Keratinocyte (primary cell): ENCODE results near the gene HS3ST3A1. TPM values are rescaled to one million over a fixed set of nuclear protein-coding genes. Genes with fewer than 3 reads are reported as not detected.

Source experiments
- DNase-seq: peaks from one replicate; pipeline ENCODE4 v3.0.0-alpha.2; 2011; ENCODE audit warnings: low read depth, missing footprints, low spot score
- FAIRE-seq: peaks from 2 replicates; lab custom pipeline; 2011; peaks lifted over from hg19 to GRCh38; lab: Jason Lieb, UNC
- H2AFZ ChIP-seq: 2 replicates; pipeline ENCODE4 v1.6.0; 2012; ENCODE audit warnings: low read length, control low read depth, inconsistent platforms; ENCODE audit not compliant: control insufficient read depth
- H3K27ac ChIP-seq: 2 replicates; pipeline ENCODE4 v1.5.1; 2011; ENCODE audit warnings: low read length; ENCODE audit not compliant: control insufficient read depth, insufficient read depth
- H3K27me3 ChIP-seq: 3 replicates; pipeline ENCODE4 v1.6.0; 2011; ENCODE audit warnings: low read length; ENCODE audit not compliant: control insufficient read depth, insufficient read depth; ENCODE audit errors: extremely low read depth
- H3K36me3 ChIP-seq, 2 experiments: 2 replicates in 1 of 2; 3 replicates in 1 of 2; pipeline ENCODE4 v1.5.1; 2011; ENCODE audit warnings: low read length in 2 of 2, mild to moderate bottlenecking in 1 of 2; ENCODE audit not compliant: control insufficient read depth in 2 of 2, insufficient read depth in 2 of 2; ENCODE audit errors: extremely low read depth in 1 of 2
- H3K4me1 ChIP-seq: 3 replicates; pipeline ENCODE4 v1.5.1; 2011; ENCODE audit warnings: low read length; ENCODE audit not compliant: control insufficient read depth, insufficient read depth; ENCODE audit errors: extremely low read depth
- H3K4me2 ChIP-seq: 3 replicates; pipeline ENCODE4 v1.6.0; 2011; ENCODE audit warnings: low read depth, low read length; ENCODE audit not compliant: control insufficient read depth, insufficient read depth; ENCODE audit errors: extremely low read depth
- H3K4me3 ChIP-seq, 3 experiments: fragments of 200-600 bp in 1 of 3; sonication (generic) in 1 of 3; 2 replicates in 2 of 3; 3 replicates in 1 of 3; pipeline ENCODE4 v1.5.1; 2011 to 2016; ENCODE audit warnings: low read length in 3 of 3, mild to moderate bottlenecking in 3 of 3, control low read depth in 2 of 3, inconsistent platforms in 1 of 3, low read depth in 1 of 3, mixed read lengths in 1 of 3, mixed run types in 1 of 3, moderate library complexity in 1 of 3; ENCODE audit not compliant: control insufficient read depth in 2 of 3, insufficient read depth in 2 of 3; ENCODE audit errors: extremely low read depth in 1 of 3
- H3K79me2 ChIP-seq: 2 replicates; pipeline ENCODE4 v1.6.0; 2012; ENCODE audit warnings: low read length; ENCODE audit not compliant: control insufficient read depth, insufficient read depth
- H3K9ac ChIP-seq: 3 replicates; pipeline ENCODE4 v1.6.0; 2011; ENCODE audit warnings: low read length; ENCODE audit not compliant: control insufficient read depth, insufficient read depth; ENCODE audit errors: extremely low read depth
- H3K9me1 ChIP-seq: 3 replicates; pipeline ENCODE4 v1.6.0; 2011; ENCODE audit warnings: low read length; ENCODE audit not compliant: control insufficient read depth, insufficient read depth; ENCODE audit errors: extremely low read depth
- H3K9me3 ChIP-seq: 2 replicates; pipeline ENCODE4 v1.5.1; 2012; ENCODE audit warnings: low read depth, low read length; ENCODE audit not compliant: control insufficient read depth
- H4K20me1 ChIP-seq: 3 replicates; pipeline ENCODE4 v1.6.0; 2011; ENCODE audit warnings: low read length; ENCODE audit not compliant: control insufficient read depth, insufficient read depth; ENCODE audit errors: extremely low read depth
- EZH2 ChIP-seq: IDR thresholded peaks from one replicate; pipeline ENCODE4 v1.6.1; 2012; ENCODE audit warnings: inconsistent platforms, mild to moderate bottlenecking, low read length, moderate library complexity
- dilution Hi-C: fragments of 300-500 bp; cut with MboI; formaldehyde crosslinking; loops from one replicate; pipeline ENCODE4 v1.7.0; 2020; ENCODE audit warnings: low sequenced_read_pairs; ENCODE audit not compliant: extremely low pct_ligation_motif_present
- polyA plus RNA-seq, 5 experiments: library from polyadenylated mRNA; depleted of rRNA in 3 of 5; stranded (reverse) in 3 of 5; stranded (forward) in 1 of 5; unstranded in 1 of 5; fragments of >200 nt; gene quantifications; 1 replicate in 1 of 5; 2 replicates in 3 of 5; 3 replicates in 1 of 5; pipeline versions ENCODE4 v1.2.1 to v1.2.3, GENCODE V29; 2011 to 2012; ENCODE audit warnings: missing spikeins in 2 of 5, low read depth in 1 of 5, low replicate concordance in 1 of 5
- TF ChIP-seq, protein P1 (sequence below), 3 experiments: IDR thresholded peaks in 1 of 3; conservative IDR thresholded peaks in 1 of 3; optimal IDR thresholded peaks in 1 of 3; 2 replicates in 2 of 3; 3 replicates in 1 of 3; pipeline versions ENCODE3 to v1.5.1; 2011; ENCODE audit warnings: low read length in 3 of 3, mild to moderate bottlenecking in 3 of 3, moderate library complexity in 2 of 3, control low read depth in 1 of 3, inconsistent platforms in 1 of 3; ENCODE audit not compliant: insufficient read depth in 2 of 3; ENCODE audit errors: extremely low read depth in 1 of 3

The HS3ST3A1 gene
- polyA plus RNA-seq, 1 donor (not counting 4 experiments of a cell fraction or from before 2014, with no cell fraction given): 0.04 TPM

GRCh38 chr17:13542636-13543035 lies 59.1 kb downstream of the HS3ST3A1 start:
- Histone ChIP-seq H3K9ac (no peak overlapping the region), H3K4me2 (no peak overlapping the region), H3K27me3 (no peaks in the 10 kb centered on the region), H3K36me3 (no peaks in the 10 kb centered on the region), H3K4me3 (no peak overlapping the region), H4K20me1 (no peaks in the 10 kb centered on the region), H3K27ac (no peak overlapping the region), H2AFZ (no peak overlapping the region), H3K9me1 (no peaks in the 10 kb centered on the region), H3K4me1 (no peaks in the 10 kb centered on the region), H3K79me2 (no peaks in the 10 kb centered on the region), H3K9me3 (no peaks in the 10 kb centered on the region)
- TF ChIP-seq EZH2: no peak
- FAIRE-seq: no peak
- DNase-seq: no peak
- dilution Hi-C loops: loop anchor here (25.0 kb wide), 1 partner anchor 105 kb away; no protein-coding TSS in a partner anchor

DNA sequence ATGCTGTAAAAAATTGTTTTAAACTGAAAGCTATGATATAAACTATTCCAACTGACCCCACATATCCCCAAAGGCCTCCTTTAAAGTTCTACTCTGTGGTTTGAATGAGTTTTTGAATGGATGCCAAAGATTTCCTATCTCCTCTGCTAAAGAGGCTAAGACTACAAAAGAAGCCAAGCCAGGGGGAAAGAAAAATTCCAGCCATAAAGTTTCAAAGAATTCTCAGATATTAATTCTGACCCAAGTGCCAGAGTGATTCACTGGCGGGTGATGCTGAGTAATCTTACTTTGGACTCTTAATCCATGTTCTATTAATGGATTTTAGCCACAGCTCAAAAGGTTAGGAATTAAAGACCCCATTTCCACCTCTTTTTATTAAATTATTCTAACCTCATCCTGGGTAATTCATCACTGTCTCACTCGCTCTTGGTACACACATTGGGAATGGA lies 60.7 kb downstream of the HS3ST3A1 start:
- Histone ChIP-seq H3K9me3 (no peaks in the 10 kb centered on the region), H3K9me1 (no peaks in the 10 kb centered on the region), H3K36me3 (no peaks in the 10 kb centered on the region), H3K79me2 (no peaks in the 10 kb centered on the region), H2AFZ (no peak overlapping the region), H3K4me3 (no peak overlapping the region), H3K27me3 (no peaks in the 10 kb centered on the region), H3K4me1 (no peaks in the 10 kb centered on the region), H4K20me1 (no peaks in the 10 kb centered on the region), H3K27ac (no peak overlapping the region), H3K4me2 (no peak overlapping the region), H3K9ac (no peak overlapping the region)
- DNase-seq: no peak
- dilution Hi-C loops: loop anchor here (25.0 kb wide), 1 partner anchor 104 kb away; no protein-coding TSS in a partner anchor
- FAIRE-seq: no peak
- TF ChIP-seq EZH2: no peak
- TF ChIP-seq, protein P1, sequence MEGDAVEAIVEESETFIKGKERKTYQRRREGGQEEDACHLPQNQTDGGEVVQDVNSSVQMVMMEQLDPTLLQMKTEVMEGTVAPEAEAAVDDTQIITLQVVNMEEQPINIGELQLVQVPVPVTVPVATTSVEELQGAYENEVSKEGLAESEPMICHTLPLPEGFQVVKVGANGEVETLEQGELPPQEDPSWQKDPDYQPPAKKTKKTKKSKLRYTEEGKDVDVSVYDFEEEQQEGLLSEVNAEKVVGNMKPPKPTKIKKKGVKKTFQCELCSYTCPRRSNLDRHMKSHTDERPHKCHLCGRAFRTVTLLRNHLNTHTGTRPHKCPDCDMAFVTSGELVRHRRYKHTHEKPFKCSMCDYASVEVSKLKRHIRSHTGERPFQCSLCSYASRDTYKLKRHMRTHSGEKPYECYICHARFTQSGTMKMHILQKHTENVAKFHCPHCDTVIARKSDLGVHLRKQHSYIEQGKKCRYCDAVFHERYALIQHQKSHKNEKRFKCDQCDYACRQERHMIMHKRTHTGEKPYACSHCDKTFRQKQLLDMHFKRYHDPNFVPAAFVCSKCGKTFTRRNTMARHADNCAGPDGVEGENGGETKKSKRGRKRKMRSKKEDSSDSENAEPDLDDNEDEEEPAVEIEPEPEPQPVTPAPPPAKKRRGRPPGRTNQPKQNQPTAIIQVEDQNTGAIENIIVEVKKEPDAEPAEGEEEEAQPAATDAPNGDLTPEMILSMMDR (optimal IDR thresholded peaks at IDR 0.05 in 1 of 3, IDR thresholded peaks at IDR 0.05 in 1 of 3, conservative IDR thresholded peaks at IDR 0.05 in 1 of 3; ENCODE audit: extremely low read depth in 1 of 3, insufficient read depth in 2 of 3, low read length in 3 of 3): no peak

GRCh38 chr17:13540546-13540945 lies 61.2 kb downstream of the HS3ST3A1 start:
- Histone ChIP-seq H3K4me1 (no peaks in the 10 kb centered on the region), H3K4me2 (no peak overlapping the region), H3K36me3 (no peaks in the 10 kb centered on the region), H3K9me3 (no peaks in the 10 kb centered on the region), H3K9me1 (no peaks in the 10 kb centered on the region), H3K9ac (no peak overlapping the region), H2AFZ (no peak overlapping the region), H3K4me3 (no peak overlapping the region), H3K27ac (no peak overlapping the region), H4K20me1 (no peaks in the 10 kb centered on the region), H3K79me2 (no peaks in the 10 kb centered on the region), H3K27me3 (no peaks in the 10 kb centered on the region)
- no peak for FAIRE-seq
- TF ChIP-seq EZH2: no peak
- TF ChIP-seq, protein P1 (optimal IDR thresholded peaks at IDR 0.05 in 1 of 3, IDR thresholded peaks at IDR 0.05 in 1 of 3, conservative IDR thresholded peaks at IDR 0.05 in 1 of 3; ENCODE audit: extremely low read depth in 1 of 3, insufficient read depth in 2 of 3, low read length in 3 of 3): no peak
- dilution Hi-C loops: loop anchor here (25.0 kb wide), 1 partner anchor 103 kb away; no protein-coding TSS in a partner anchor
- DNase-seq: no peak
